Measurements from ENCODE around the gene OPRL1.
"Not testable (repeated sequence)": the region's sequence is repeated elsewhere in the genome, so short reads cannot be mapped to it uniquely, and the experiment has no call there.

GRCh38 chr20:64134744-64135143 is 54.9 kb downstream of the OPRL1 start:
- TF ChIP-seq POLR2AphosphoS5, CTCF, POLR2A (IDR thresholded peaks at IDR 0.05): not testable (repeated sequence)

Data from breast epithelium (tissue), 3 donors.